ENCODE data around the gene MCFD2. TPM values are rescaled to one million over a fixed set of nuclear protein-coding genes. Genes with fewer than 3 reads are reported as not detected.

Gene MCFD2
- total and polyA plus RNA-seq, 8 donors: 20.1 to 180 (median 101) TPM

- peak overlapping the region; percentile 97 to 98 (median 98) for H3K27ac ChIP-seq
- FAIRE-seq: no peak
- intact Hi-C loops (cut with DNase I): loop anchor here in 1 of 3 donors (10.0 kb wide), 1 partner anchor 409 kb away; no protein-coding TSS in a partner anchor
- H3K36me3 ChIP-seq: peaks cover 0 to under 1% (median 0%) of the 10 kb centered on the region in 3 donors
- DNase-seq: peak; percentile 94 to 100 (median 99)
- H3K27me3 ChIP-seq: no peaks in the 10 kb centered on the region
- H3K9me3 ChIP-seq: no peaks in the 10 kb centered on the region
- TF ChIP-seq CTCF (IDR thresholded peaks at IDR 0.05): no peak
- ATAC-seq: peak; percentile 83 to 91 (median 86)
- WGBS, 2 donors: 0 to 1% methylated on average over 54 to 55 of the region's 55 CpGs
- peak overlapping the region; percentile 89 to 100 (median 96) for H3K4me3 ChIP-seq
- H3K4me1 ChIP-seq: peaks cover 0 to 23% (median 18%) of the 10 kb centered on the region in 3 donors
Measured at GRCh38 chr2:46915811-46916630, 415 bp upstream of the MCFD2 start.

- Histone ChIP-seq H3K9me3 (no peaks in the 10 kb centered on the region), H3K4me1 (peaks cover 0 to 23% (median 18%) of the 10 kb centered on the region in 3 donors), H3K4me3 (peak overlapping the region; percentile 89 to 100 (median 96)), H3K27me3 (no peaks in the 10 kb centered on the region), H3K27ac (peak overlapping the region; percentile 97 to 98 (median 98)), H3K36me3 (peaks cover 0 to 8% (median 2%) of the 10 kb centered on the region in 3 donors)
- DNase-seq (no peak), FAIRE-seq (no peak), ATAC-seq (peak in 1 of 4 donors; percentile 1)
- intact Hi-C loops (cut with DNase I): loop anchor here in 1 of 3 donors (10.0 kb wide), 1 partner anchor 410 kb away; no protein-coding TSS in a partner anchor
- 12 to 16% methylated on average over 11 of the region's 11 CpGs for WGBS, 2 donors
- no peak for TF ChIP-seq CTCF (IDR thresholded peaks at IDR 0.05)
Measured at GRCh38 chr2:46914578-46915230, 902 bp downstream of the MCFD2 start.

- 39% methylated on average over 8 of the region's 8 CpGs for WGBS, 2 donors
- FAIRE-seq (no peak), ATAC-seq (peak; percentile 26 to 36 (median 34)), DNase-seq (peak; percentile 36 to 80 (median 60))
- Histone ChIP-seq H3K9me3 (no peaks in the 10 kb centered on the region), H3K4me1 (peaks cover 0 to 23% (median 18%) of the 10 kb centered on the region in 3 donors), H3K36me3 (peaks cover 0 to 14% (median 5%) of the 10 kb centered on the region in 3 donors), H3K4me3 (peak overlapping the region in 3 of 4 donors; percentile 89 to 100 (median 96)), H3K27ac (peak overlapping the region; percentile 97 to 98 (median 98)), H3K27me3 (no peaks in the 10 kb centered on the region)
- no peak for TF ChIP-seq CTCF (IDR thresholded peaks at IDR 0.05)
- intact Hi-C loops (cut with DNase I): loop anchor here in 1 of 3 donors (10.0 kb wide), 1 partner anchor 411 kb away; no protein-coding TSS in a partner anchor
Measured at GRCh38 chr2:46913471-46914381, 1.9 kb downstream of the MCFD2 start.

GRCh38 chr2:46909771-46910419 is 5.7 kb downstream of the MCFD2 start:
- FAIRE-seq (no peak), ATAC-seq (peak in 3 of 4 donors; percentile 28 to 50 (median 39)), DNase-seq (no peak)
- no peak for TF ChIP-seq CTCF (IDR thresholded peaks at IDR 0.05)
- WGBS, 2 donors: 75 to 86% methylated on average over 6 of the region's 6 CpGs
- intact Hi-C loops (cut with DNase I): loop anchor here in 1 of 3 donors (10.0 kb wide), 1 partner anchor 415 kb away; no protein-coding TSS in a partner anchor
- Histone ChIP-seq H3K4me3 (no peak overlapping the region), H3K9me3 (no peaks in the 10 kb centered on the region), H3K27ac (peak overlapping the region in 1 of 4 donors; percentile 46), H3K27me3 (no peaks in the 10 kb centered on the region), H3K36me3 (peaks cover 0 to 51% (median 28%) of the 10 kb centered on the region in 3 donors), H3K4me1 (peaks cover 0 to 23% (median 13%) of the 10 kb centered on the region in 3 donors)

Data from pancreas (tissue), 10 donors.